GM19238 (cell line): ENCODE results near the gene LRRTM4.
"Not testable (repeated sequence)": the region's sequence is repeated elsewhere in the genome, so short reads cannot be mapped to it uniquely, and the experiment has no call there.

ENCODE experiments used
- DNase-seq: peaks from one replicate; pipeline ENCODE4 v3.0.0; 2011; ENCODE audit warnings: low spot score; ENCODE audit not compliant: insufficient read length

Gene LRRTM4

DNA sequence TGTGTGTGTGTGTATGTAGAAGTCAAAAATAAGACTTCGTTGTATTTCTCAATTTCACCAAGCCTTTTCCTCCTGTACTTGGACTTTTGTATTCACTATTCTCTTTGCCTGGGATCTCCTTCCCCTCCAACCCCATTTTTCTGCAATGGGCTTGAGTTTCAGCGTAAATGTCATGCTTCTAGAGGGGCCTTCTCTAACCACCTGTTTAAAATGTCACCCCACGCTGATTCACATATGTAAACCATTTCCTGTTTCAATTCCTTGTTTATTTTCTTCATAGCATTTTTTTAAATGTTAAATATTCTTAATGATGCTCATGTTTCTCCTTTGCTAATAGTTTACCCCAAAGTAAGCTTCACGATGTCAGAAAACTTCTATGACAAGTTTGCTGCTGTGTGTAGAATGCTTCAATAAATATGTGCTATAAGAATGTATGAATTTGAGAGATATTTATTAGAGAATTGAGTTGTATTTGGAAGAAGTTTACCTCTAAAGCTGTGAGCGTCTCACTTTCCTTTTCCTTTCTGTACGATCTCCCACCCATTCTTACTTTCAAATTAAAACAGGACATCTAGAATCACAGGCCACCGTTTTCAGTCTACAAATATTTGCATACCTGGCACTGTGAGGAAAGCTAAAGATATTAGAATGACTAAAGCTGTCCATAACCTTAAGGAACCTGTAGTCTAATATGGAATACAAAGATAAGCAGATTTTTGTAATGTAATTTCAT, 762.4 kb downstream of the LRRTM4 start:
- DNase-seq, result no peak

DNA sequence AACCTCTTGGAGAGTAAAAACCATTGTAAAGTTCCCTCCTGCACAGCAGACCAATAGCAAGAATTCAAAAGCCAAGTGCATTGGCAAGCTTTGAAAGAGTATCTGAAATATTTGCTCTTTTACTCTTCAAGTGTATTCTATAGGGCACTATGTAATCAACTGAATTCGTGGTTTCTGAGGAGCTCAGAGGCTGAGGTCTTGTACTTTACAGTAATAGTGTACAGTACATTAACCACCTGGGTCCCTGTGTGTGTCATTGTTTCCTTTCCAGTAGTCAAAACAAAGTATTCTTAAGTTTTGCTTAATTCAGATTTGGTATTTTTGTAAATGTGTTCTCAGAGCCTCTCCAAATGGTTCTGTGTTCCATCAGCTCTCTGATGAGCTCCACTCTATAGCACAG, 769.7 kb downstream of the LRRTM4 start:
- DNase-seq, result no peak

DNA sequence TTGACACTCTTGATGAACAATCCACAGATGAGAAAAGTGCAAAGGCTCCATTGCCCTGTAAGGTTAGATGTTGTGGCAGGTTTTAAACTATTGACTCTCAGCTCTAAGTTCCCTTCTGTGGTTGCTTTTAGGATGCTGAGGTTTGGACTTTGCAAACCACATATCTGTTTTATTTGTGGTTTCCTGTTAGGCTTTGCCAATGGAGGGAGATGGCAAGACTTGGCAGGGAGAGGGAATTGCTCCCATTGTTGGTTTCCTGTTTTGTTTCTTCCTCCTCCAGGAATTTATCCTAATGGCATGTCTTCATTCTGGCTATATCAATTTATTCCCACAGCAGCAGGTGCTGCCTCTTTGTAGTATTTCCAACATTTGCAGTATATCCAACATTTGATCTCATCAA, 772.3 kb downstream of the LRRTM4 start:
- DNase-seq, result no peak

DNA sequence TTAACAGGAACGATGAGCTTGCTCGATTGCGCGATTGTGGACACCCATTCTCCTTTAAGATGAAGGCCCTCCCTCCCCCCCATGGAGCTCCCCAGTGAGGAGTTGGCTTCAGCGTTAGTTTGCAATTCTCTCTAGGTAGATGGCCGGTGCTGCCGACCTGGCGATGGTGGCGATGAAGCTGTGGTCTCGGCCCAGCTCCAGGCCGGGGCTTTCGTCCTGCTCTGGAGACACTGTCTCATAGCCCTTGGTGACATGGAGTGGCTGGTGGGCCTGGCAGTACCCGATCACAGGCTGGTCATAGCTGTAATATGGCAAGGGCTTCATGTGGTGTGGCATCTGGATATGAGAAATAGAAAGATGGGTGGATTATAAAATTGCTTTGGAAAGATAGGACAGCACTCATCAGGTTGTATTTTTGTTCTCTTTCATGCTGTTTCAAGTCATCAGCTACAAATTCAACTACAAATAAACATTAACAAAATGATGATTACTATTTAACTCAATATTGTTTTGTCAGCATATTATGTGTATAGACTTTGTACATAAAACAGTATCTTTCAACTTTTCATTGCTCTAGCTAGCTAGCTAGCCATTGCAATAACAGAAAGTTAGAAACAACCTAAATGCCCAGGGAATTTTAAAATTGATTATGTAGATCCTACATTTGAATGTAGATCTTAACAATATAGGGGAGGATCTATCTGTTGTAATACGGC, 773.4 kb downstream of the LRRTM4 start:
- DNase-seq, result no peak

DNA sequence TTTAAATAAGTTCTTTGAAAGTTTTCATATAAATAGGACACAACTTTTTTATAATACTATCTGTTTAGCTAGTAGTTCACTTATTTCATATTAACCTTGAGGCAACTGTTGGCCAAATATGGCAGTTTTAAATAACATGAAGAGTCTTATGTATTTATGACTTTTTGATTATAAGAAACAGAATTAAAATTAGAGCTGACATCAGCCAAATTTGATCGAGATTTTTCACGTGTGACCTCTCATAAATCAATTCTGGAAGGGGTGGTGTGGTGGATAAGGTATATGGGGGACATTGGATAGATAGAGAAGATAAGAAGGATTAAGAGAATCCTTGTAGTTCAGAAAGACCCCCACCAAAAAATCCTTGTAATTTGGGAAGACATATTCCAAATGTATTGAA, 776.6 kb downstream of the LRRTM4 start:
- DNase-seq, result no peak

DNA sequence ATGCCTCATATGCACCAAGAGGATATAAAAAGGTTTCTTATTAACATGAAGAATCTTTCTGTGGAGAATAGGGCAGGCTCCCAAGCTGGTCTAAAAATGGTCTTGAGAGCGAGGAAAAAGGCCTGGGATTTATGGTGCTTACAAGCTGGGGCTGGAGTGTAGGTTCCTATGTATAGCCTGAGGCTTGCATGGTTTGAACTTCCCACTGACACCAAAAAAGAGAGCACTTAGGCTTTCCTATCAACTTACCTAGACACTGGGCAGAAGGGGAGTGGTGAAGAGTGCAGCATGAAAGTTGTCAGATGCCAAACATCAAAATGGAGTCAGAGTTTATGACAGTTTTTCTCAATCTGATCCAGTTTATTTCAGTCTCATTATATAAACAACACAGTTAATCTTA, 784.6 kb downstream of the LRRTM4 start:
- no peak for DNase-seq

DNA sequence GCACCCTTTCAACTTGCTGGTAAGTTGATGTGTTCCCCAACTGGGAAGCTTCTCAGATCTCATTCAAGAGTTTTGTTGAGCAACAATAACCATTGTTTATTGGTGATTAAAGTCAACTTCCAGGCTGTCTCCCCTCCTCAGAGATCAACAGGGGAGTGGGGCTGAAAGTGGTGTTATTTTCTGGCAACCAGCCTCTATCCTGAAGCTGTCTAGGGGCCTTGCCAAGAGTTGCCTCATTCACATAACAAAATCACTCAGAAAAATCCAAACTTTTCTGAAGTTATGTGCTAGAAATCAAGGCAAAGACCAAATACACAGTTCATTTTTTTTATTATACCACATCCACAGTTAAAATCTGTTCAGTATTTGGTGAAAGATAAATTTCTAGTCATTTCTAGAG, 788.4 kb downstream of the LRRTM4 start:
- no peak for DNase-seq

DNA sequence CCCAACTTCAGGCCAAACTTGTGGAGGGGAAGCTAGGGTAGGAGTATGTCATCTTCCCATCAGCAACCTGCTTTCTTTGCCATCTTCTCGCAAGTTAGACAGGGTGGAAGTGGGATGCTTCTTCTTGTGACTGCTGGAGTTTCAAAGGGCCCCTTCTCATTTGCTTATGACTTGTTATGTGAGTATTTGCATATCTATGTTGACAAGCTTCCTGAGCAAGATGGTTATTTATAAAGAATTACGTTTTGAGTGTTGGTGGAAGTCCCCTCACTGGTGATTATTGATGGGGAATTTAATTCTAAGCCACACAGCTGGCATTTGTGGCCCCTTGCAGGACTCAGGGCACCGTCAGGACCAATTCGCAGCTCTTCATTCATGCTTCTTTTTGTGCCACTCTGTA, 791.0 kb downstream of the LRRTM4 start:
- DNase-seq, result no peak

DNA sequence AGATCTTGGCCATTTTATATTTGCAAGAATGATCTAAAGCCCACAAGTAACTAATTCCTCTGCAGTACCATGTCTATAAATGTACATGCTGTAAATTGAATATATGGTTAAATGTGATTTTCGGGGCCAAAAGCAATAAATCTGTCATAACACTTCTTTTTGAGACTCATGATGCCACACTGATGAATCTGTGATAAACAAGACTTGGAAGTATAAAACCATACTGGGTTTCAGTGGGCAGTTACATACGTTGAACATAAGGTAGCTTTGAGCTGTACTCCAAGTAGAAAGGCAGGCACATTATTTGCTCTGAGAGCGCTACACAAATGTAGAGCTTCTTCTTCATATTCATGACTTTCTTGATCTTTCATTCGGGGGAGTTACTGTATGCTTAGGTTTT, 792.2 kb downstream of the LRRTM4 start:
- DNase-seq, result no peak

DNA sequence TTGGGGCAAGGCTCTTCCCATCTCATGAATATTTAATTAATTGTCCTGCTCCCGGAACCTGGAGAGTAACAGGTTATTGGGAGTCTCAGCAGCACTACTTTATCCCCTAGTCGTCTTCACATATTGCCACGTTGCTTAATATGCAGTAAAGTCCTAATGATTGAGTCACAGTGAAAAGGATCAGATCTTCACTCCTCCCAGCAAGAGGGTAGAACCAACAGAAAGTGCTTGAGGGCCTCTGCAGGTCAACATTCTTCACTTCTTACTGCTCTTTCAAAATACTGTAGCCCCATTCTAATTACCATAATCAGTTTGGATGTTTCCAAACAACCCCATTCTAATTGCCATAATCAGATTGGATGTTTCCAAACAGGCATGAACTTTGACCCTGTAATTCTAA, 801.0 kb downstream of the LRRTM4 start:
- no peak for DNase-seq

DNA sequence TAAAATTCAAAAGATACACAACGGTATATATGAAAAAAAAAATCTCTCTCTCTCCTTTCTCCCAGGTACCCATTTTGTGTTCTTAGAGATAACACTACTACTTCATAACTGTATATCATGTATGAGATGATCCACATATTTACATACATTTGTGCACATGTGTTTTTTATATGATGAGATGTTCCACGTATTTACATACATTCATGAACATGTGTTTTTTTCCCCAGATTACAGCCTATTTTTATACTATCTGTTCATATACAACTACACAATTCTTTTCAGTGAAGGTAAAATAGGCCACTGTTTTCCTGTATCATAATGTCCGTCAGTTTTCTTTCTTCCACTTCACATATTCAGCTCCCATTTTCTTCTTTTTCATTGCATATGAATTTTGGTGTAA, 808.9 kb downstream of the LRRTM4 start:
- no peak for DNase-seq

DNA sequence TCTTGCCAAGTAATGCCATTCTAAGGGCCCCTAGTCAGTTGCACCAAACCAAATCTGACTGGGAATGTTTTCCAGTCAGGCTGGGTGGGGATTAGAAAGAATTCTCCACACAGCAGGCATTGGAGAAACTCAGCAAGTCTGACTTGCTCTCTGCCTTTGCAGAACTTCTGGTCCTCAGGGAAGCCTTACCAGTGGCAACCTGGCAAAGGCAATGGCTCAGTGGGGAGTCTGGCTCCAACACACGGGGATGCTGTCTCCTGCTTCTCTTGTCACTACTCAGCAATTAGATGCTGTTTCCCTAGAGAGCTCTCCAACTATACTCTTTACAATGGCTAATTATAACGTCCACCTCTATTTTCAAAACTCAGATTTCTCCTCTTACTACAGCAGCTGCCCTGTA, 810.7 kb downstream of the LRRTM4 start:
- DNase-seq, result no peak

DNA sequence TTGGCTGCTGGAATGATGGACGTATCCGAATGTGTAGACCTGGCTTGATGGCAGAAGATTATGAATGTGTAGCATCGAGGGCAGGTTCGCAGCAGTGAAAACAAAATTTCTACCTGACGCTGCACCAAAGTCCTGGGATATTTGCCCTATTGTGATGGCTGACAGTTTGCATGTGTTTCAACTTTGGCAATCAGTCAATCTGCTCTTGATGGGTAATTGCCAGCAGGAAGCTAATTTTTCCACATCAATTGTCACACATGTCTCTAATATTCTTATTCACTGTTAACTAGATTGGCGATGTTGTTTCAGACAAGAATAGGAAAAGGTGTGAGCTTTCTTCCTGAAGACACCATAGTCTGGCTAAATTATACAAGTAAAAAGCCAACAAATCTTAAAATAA, 821.3 kb downstream of the LRRTM4 start:
- no peak for DNase-seq

DNA sequence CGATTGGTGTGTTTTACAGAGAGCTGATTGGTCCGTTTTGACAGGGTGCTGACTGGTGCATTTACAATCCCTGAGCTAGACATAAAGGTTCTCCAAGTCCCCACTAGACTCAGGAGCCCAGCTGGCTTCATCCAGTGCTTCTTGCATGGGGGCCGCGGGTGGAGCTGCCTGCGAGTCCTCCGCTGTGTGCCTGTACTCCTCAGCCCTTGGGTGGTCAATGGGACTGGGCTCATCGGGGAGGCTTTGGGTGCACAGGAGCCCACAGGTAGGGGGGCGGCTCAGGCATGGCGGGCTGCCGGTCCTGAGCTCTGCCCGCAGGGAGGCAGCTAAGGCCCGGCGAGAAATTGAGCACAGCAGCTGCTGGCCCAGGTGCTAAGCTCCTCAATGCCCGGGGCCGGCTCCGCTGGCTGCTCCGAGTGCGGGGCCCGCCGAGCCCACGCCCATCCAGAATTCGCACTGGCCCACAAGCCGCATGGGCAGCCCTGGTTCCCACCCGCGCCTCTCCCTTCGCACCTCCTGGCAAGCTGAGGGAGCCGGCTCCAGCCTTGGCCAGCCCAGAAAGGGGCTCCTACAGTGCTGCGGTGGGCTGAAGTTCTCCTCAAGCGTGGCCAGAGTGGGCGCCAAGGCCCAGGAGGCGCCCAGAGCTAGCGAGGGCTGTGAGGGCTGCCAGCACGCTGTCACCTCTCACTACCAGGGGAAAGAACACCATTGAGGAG, 824.0 kb downstream of the LRRTM4 start:
- DNase-seq, result not testable (repeated sequence)
